Measurements from ENCODE around the gene RHOC. TPM values are rescaled to one million over a fixed set of nuclear protein-coding genes. Genes with fewer than 3 reads are reported as not detected.

The RHOC gene
- total and polyA plus RNA-seq, 2 experiments from 2014 or later = 65.4 to 76.7 TPM

- Histone ChIP-seq H3K27ac (ENCODE audit: low read depth) (peak within 1 kb of the TSS; percentile 90), H3K4me2 (peak within 1 kb of the TSS; percentile 83), H3F3A (replicated peaks; ENCODE audit: low read depth) (0 out of 2 replicates have a peak, but pooled peaks cover 4% of the 10 kb centered on the region), H3K27me3 (ENCODE audit: insufficient read depth) (peaks cover 12% of the 10 kb centered on the region), H3K9me2 (ENCODE audit: insufficient read depth) (no peaks in the 10 kb centered on the region), H2AFZ (peak within 1 kb of the TSS; percentile 40), H3K4me3 (peak within 1 kb of the TSS; percentile 71), H4K20me1 (replicated peaks; ENCODE audit: insufficient read depth) (peaks cover 6% of the 10 kb centered on the region; the same call in 1 of the 2 replicates), H3K36me3 (ENCODE audit: insufficient read depth) (no peaks in the 10 kb centered on the region; the same call in 1 of the 2 replicates), H3K79me2 (replicated peaks; ENCODE audit: insufficient read depth) (peaks cover 36% of the 10 kb centered on the region), H3K4me1 (ENCODE audit: insufficient read depth) (peaks cover 49% of the 10 kb centered on the region)
- Mint-ChIP-seq H3K4me3 (peak within 1 kb of the TSS; percentile 90), H3K9me3 (no peaks in the 10 kb centered on the region; the same call in 2 of the 3 replicates), H3K4me1 (peaks cover 62% of the 10 kb centered on the region), H3K27me3 (ENCODE audit: insufficient read depth, low read depth, poor library complexity) (peaks cover 18% of the 10 kb centered on the region), H3K36me3 (ENCODE audit: low read depth) (peaks cover 27% of the 10 kb centered on the region; the same call in 2 of the 3 replicates), H3K27ac (peak within 1 kb of the TSS; percentile 83)
- TF ChIP-seq ETS1 (IDR thresholded peaks at IDR 0.05) (no peak), POLR2AphosphoS5 (IDR thresholded peaks at IDR 0.05; ENCODE audit: low read depth) (peak; percentile 70)
- ATAC-seq = peak; percentile 80
- DNase-seq (ENCODE audit: low spot score) = peak; percentile 89
These were observed 32.4 kb downstream of the RHOC start, which contains the start of gene MOV10 for GRCh38 chr1:112674440-112674985. Gene MOV10, plus strand, starts transcription at chr1:112674659. Its CDS starts 254 bp downstream, at chr1:112674913.

GRCh38 chr1:112673592-112674439, 33.1 kb downstream of the RHOC start:
- Histone ChIP-seq H3K79me2 (replicated peaks; ENCODE audit: insufficient read depth) (peaks cover 29% of the 10 kb centered on the region), H3K27me3 (ENCODE audit: insufficient read depth) (peaks cover 12% of the 10 kb centered on the region), H3K36me3 (ENCODE audit: insufficient read depth) (no peaks in the 10 kb centered on the region; the same call in 1 of the 2 replicates), H2AFZ (no peak overlapping the region), H3K9me2 (ENCODE audit: insufficient read depth) (no peaks in the 10 kb centered on the region), H3K4me3 (peak overlapping the region; percentile 71), H3F3A (replicated peaks; ENCODE audit: low read depth) (0 out of 2 replicates have a peak, but pooled peaks cover 4% of the 10 kb centered on the region), H3K4me2 (peak overlapping the region; percentile 83), H3K4me1 (ENCODE audit: insufficient read depth) (peaks cover 49% of the 10 kb centered on the region), H3K27ac (ENCODE audit: low read depth) (peak overlapping the region; percentile 90), H4K20me1 (replicated peaks; ENCODE audit: insufficient read depth) (peaks cover 6% of the 10 kb centered on the region; the same call in 1 of the 2 replicates)
- peak; percentile 3; the same call in 2 of the 3 replicates for ATAC-seq
- Mint-ChIP-seq H3K27me3 (ENCODE audit: insufficient read depth, low read depth, poor library complexity) (peaks cover 18% of the 10 kb centered on the region), H3K9me3 (no peaks in the 10 kb centered on the region; the same call in 2 of the 3 replicates), H3K4me3 (peak overlapping the region; percentile 90), H3K36me3 (ENCODE audit: low read depth) (peaks cover 34% of the 10 kb centered on the region; the same call in 2 of the 3 replicates), H3K27ac (0 out of 2 replicates have a peak overlapping the region, but pooled peaks have one; percentile 17), H3K4me1 (peaks cover 64% of the 10 kb centered on the region)
- DNase-seq (ENCODE audit: low spot score) = peak; percentile 56
- TF ChIP-seq CTCF (conservative IDR thresholded peaks at IDR 0.05; ENCODE audit: low read depth in 2 of 2) (peak in 1 of 2 experiments; percentile 51; a peak in 2 of 4 replicates), ZNF462 (CRISPR knock-in tag; IDR thresholded peaks at IDR 0.05) (no peak)

Data from GM23338 (cell line).